Testis (tissue), 3 donors: ENCODE measurements around the gene HTT. TPM values are rescaled to one million over a fixed set of nuclear protein-coding genes. Genes with fewer than 3 reads are reported as not detected.

Experiments used
- DNase-seq: peaks from one replicate; pipeline ENCODE4 v3.0.0-alpha.2; 2019
- H3K27ac ChIP-seq, 2 donors: fragments of 200-600 bp; sonication (generic); one replicate each; pipeline ENCODE4 v1.5.1; 2019
- H3K27me3 ChIP-seq: fragments of 200-600 bp; sonication (generic); one replicate; pipeline ENCODE4 v1.5.1; 2019
- H3K36me3 ChIP-seq: fragments of 200-600 bp; sonication (generic); one replicate; pipeline ENCODE4 v1.5.1; 2017; ENCODE audit warnings: low read depth; ENCODE audit errors: missing control alignments
- H3K4me1 ChIP-seq: fragments of 200-600 bp; sonication (generic); one replicate; pipeline ENCODE4 v1.5.1; 2019
- H3K4me3 ChIP-seq, 2 donors: fragments of 200-600 bp; sonication (generic); one replicate each; pipeline ENCODE4 v1.5.1; 2017 to 2019
- H3K9me3 ChIP-seq: fragments of 200-600 bp; sonication (generic); one replicate; pipeline ENCODE4 v1.5.1; 2017
- CTCF ChIP-seq, 3 experiments: fragments of 450-650 bp in 2 of 3; fragments of 200-600 bp in 1 of 3; sonication (generic) in 1 of 3; IDR thresholded peaks; one replicate each; pipeline ENCODE4 v1.5.1; 2016 to 2019; ENCODE audit warnings: antibody characterized with exemption in 3 of 3, mild to moderate bottlenecking in 2 of 3, moderate library complexity in 1 of 3
- POLR2A ChIP-seq: fragments of 450-650 bp; IDR thresholded peaks from one replicate; pipeline ENCODE4 v1.6.1; 2017; ENCODE audit warnings: antibody characterized with exemption, mild to moderate bottlenecking, moderate library complexity
- WGBS, 2 donors: methylation state at CpG; one replicate each; pipeline ENCODE4 v1.1.5; 2018; 5-methylcytosine and 5-hydroxymethylcytosine counted together
- intact Hi-C: fragments of 100-400 bp; cut with DNase I; formaldehyde crosslinking; loops from one replicate; pipeline ENCODE4 v1.15.1; 2023; ENCODE audit warnings: low total_unique reads
- polyA plus RNA-seq: library from polyadenylated mRNA; stranded (reverse); fragments of 350-450 nt; fragmentation: Illumina TruSeq; extraction: RNeasy Lipid Tissue Mini Kit (QIAGEN cat#74804); gene quantifications from one replicate; pipeline ENCODE4 v1.2.3, GENCODE V29; 2014; ENCODE audit warnings: low read depth, low replicate concordance; ENCODE audit not compliant: insufficient read depth
- total RNA-seq, 2 donors: library from RNA; depleted of rRNA; stranded (reverse); fragments of >200 nt; gene quantifications; one replicate each; pipeline ENCODE4 v1.2.3, GENCODE V29; 2016

The HTT gene
- total and polyA plus RNA-seq, 3 donors from 2014 or later = 45.2 to 168 (median 146) TPM

- intact Hi-C loops = no loop called here
- 90 to 92% methylated on average over 2 to 9 of the region's 9 CpGs for WGBS, 2 donors
- no peak overlapping the region for H3K27ac ChIP-seq
- H3K4me1 ChIP-seq = no peaks in the 10 kb centered on the region
- no peak overlapping the region for H3K4me3 ChIP-seq
- TF ChIP-seq POLR2A = no peak
- TF ChIP-seq CTCF (IDR thresholded peaks at IDR 0.05) = no peak
- no peaks in the 10 kb centered on the region for H3K27me3 ChIP-seq
- no peak for DNase-seq
- H3K9me3 ChIP-seq = no peaks in the 10 kb centered on the region
- no peaks in the 10 kb centered on the region for H3K36me3 ChIP-seq
Observed at GRCh38 chr4:3236326-3236878, 161.9 kb downstream of the HTT start.

- Histone ChIP-seq H3K27ac (no peak overlapping the region), H3K9me3 (no peaks in the 10 kb centered on the region), H3K4me1 (no peaks in the 10 kb centered on the region), H3K36me3 (no peaks in the 10 kb centered on the region), H3K27me3 (no peaks in the 10 kb centered on the region), H3K4me3 (no peak overlapping the region)
- DNase-seq = no peak
- WGBS, 2 donors = 88 to 94% methylated on average over 16 to 19 of the region's 19 CpGs
- intact Hi-C loops = no loop called here
- TF ChIP-seq CTCF (IDR thresholded peaks at IDR 0.05) (no peak), POLR2A (no peak)
Observed at GRCh38 chr4:3237266-3237665, 162.8 kb downstream of the HTT start.

GRCh38 chr4:3237712-3238560 is 163.5 kb downstream of the HTT start:
- H3K9me3 ChIP-seq = no peaks in the 10 kb centered on the region
- no peak overlapping the region for H3K27ac ChIP-seq
- WGBS, 2 donors = 87 to 92% methylated on average over 24 to 26 of the region's 26 CpGs
- TF ChIP-seq CTCF (IDR thresholded peaks at IDR 0.05) = no peak
- no peak for TF ChIP-seq POLR2A
- DNase-seq = no peak
- H3K27me3 ChIP-seq = no peaks in the 10 kb centered on the region
- no peaks in the 10 kb centered on the region for H3K4me1 ChIP-seq
- no peaks in the 10 kb centered on the region for H3K36me3 ChIP-seq
- no peak overlapping the region for H3K4me3 ChIP-seq
- intact Hi-C loops = no loop called here

GRCh38 chr4:3238721-3239120 is 164.2 kb downstream of the HTT start:
- WGBS, 2 donors = 85 to 87% methylated on average over 8 to 18 of the region's 18 CpGs

More at GRCh38 chr4:3238721-3239120, 164.2 kb downstream of the HTT start:
- TF ChIP-seq POLR2A (no peak), CTCF (IDR thresholded peaks at IDR 0.05) (no peak)
- intact Hi-C loops = no loop called here
- no peak overlapping the region for H3K4me3 ChIP-seq
- no peaks in the 10 kb centered on the region for H3K4me1 ChIP-seq
- DNase-seq = no peak
- no peak overlapping the region for H3K27ac ChIP-seq
- no peaks in the 10 kb centered on the region for H3K36me3 ChIP-seq
- H3K27me3 ChIP-seq = no peaks in the 10 kb centered on the region
- H3K9me3 ChIP-seq = no peaks in the 10 kb centered on the region
